Measurements from ENCODE around the gene SSTR5. TPM values are rescaled to one million over a fixed set of nuclear protein-coding genes. Genes with fewer than 3 reads are reported as not detected.
"Not testable (repeated sequence)": the region's sequence is repeated elsewhere in the genome, so short reads cannot be mapped to it uniquely, and the experiment has no call there.

Gene SSTR5
- total RNA-seq (under 1 TPM; 0.69 to 0.88 TPM), polyA plus RNA-seq (ENCODE audit: insufficient read length in 2 of 2) (under 1 TPM; 0.38 to 0.96 TPM)
- long read RNA-seq, donor 1: 0 reads
- long read RNA-seq, donor 2: 0 reads
- long read RNA-seq, donor 3, partial matches to known transcripts: 0 of 1 reads
- long read RNA-seq, donor 3, other reads (novel, unspliced or antisense): 0 of 1 reads
- long read RNA-seq, donor 4: 0 reads

- H3K27me3 ChIP-seq (ENCODE audit: control insufficient read depth, insufficient read depth, low read length): peaks cover 52% of the 10 kb centered on the region
- no peaks in the 10 kb centered on the region for H3K36me3 ChIP-seq (ENCODE audit: control insufficient read depth, insufficient read depth, low read length)
- no peak within 1 kb of the TSS for H3K27ac ChIP-seq (ENCODE audit: low read depth, low read length)
- H3K4me3 ChIP-seq (ENCODE audit: low read depth, low read length): no peak within 1 kb of the TSS
- no peaks in the 10 kb centered on the region for H3K9me3 ChIP-seq (ENCODE audit: control insufficient read depth, insufficient read depth, low read length)
- peaks cover 27% of the 10 kb centered on the region for H3K4me1 ChIP-seq (ENCODE audit: control insufficient read depth, insufficient read depth, low read length)
- no peak for DNase-seq (ENCODE audit: low read depth in 4 of 6, low spot score in 6 of 6)
- 7% methylated on average over 45 of the region's 59 CpGs for WGBS (ENCODE audit: insufficient coverage)
These were observed at the start of gene SSTR5 for GRCh38 chr16:1072526-1073261. Gene SSTR5 (plus strand): TSS chr16:1072747. CDS start chr16:1078869, 6,122 bp downstream.

- Histone ChIP-seq H3K4me3 (ENCODE audit: low read depth, low read length) (no peak overlapping the region), H3K9me3 (ENCODE audit: control insufficient read depth, insufficient read depth, low read length) (no peaks in the 10 kb centered on the region), H3K36me3 (ENCODE audit: control insufficient read depth, insufficient read depth, low read length) (peaks cover 5% of the 10 kb centered on the region), H3K27me3 (ENCODE audit: control insufficient read depth, insufficient read depth, low read length) (no peaks in the 10 kb centered on the region), H3K27ac (ENCODE audit: low read depth, low read length) (no peak overlapping the region), H3K4me1 (ENCODE audit: control insufficient read depth, insufficient read depth, low read length) (peaks cover 87% of the 10 kb centered on the region)
- WGBS (ENCODE audit: insufficient coverage): 38% methylated on average over 15 of the region's 20 CpGs
- DNase-seq (ENCODE audit: low read depth in 4 of 6, low spot score in 6 of 6): no peak
These were observed 48.4 kb upstream of the SSTR5 start for GRCh38 chr16:1024138-1024537.

GRCh38 chr16:1025183-1025809 is 47.3 kb upstream of the SSTR5 start:
- H3K4me1 ChIP-seq (ENCODE audit: control insufficient read depth, insufficient read depth, low read length): peaks cover 86% of the 10 kb centered on the region
- peak in 1 of 6 donors; percentile 75 for DNase-seq (ENCODE audit: low read depth in 4 of 6, low spot score in 6 of 6)
- not testable (repeated sequence) for H3K9me3 ChIP-seq (ENCODE audit: control insufficient read depth, insufficient read depth, low read length); H3K27me3 ChIP-seq (ENCODE audit: control insufficient read depth, insufficient read depth, low read length); H3K4me3 ChIP-seq (ENCODE audit: low read depth, low read length); H3K27ac ChIP-seq (ENCODE audit: low read depth, low read length); H3K36me3 ChIP-seq (ENCODE audit: control insufficient read depth, insufficient read depth, low read length)
- WGBS (ENCODE audit: insufficient coverage): 71% methylated on average over 24 of the region's 24 CpGs

- Histone ChIP-seq H3K36me3 (ENCODE audit: control insufficient read depth, insufficient read depth, low read length) (peaks cover 5% of the 10 kb centered on the region), H3K4me3 (ENCODE audit: low read depth, low read length) (no peak overlapping the region), H3K9me3 (ENCODE audit: control insufficient read depth, insufficient read depth, low read length) (no peaks in the 10 kb centered on the region), H3K4me1 (ENCODE audit: control insufficient read depth, insufficient read depth, low read length) (peaks cover 87% of the 10 kb centered on the region), H3K27ac (ENCODE audit: low read depth, low read length) (no peak overlapping the region), H3K27me3 (ENCODE audit: control insufficient read depth, insufficient read depth, low read length) (no peaks in the 10 kb centered on the region)
- WGBS (ENCODE audit: insufficient coverage): 26% methylated on average over 26 of the region's 35 CpGs
- peak in 5 of 6 donors; percentile 50 to 96 (median 75) for DNase-seq (ENCODE audit: low read depth in 4 of 6, low spot score in 6 of 6)
These were observed 46.3 kb upstream of the SSTR5 start for GRCh38 chr16:1026057-1026783.

- Histone ChIP-seq H3K4me3 (ENCODE audit: low read depth, low read length) (no peak overlapping the region), H3K36me3 (ENCODE audit: control insufficient read depth, insufficient read depth, low read length) (peaks cover 2% of the 10 kb centered on the region), H3K27me3 (ENCODE audit: control insufficient read depth, insufficient read depth, low read length) (no peaks in the 10 kb centered on the region), H3K4me1 (ENCODE audit: control insufficient read depth, insufficient read depth, low read length) (peaks cover 84% of the 10 kb centered on the region), H3K27ac (ENCODE audit: low read depth, low read length) (no peak overlapping the region), H3K9me3 (ENCODE audit: control insufficient read depth, insufficient read depth, low read length) (no peaks in the 10 kb centered on the region)
- 71% methylated on average over 27 of the region's 27 CpGs for WGBS (ENCODE audit: insufficient coverage)
- DNase-seq (ENCODE audit: low read depth in 4 of 6, low spot score in 6 of 6): no peak
These were observed 45.6 kb upstream of the SSTR5 start for GRCh38 chr16:1026784-1027500.

- DNase-seq (ENCODE audit: low read depth in 4 of 6, low spot score in 6 of 6): peak in 2 of 6 donors; percentile 52 to 81
- Histone ChIP-seq H3K4me3 (ENCODE audit: low read depth, low read length) (no peak overlapping the region), H3K27ac (ENCODE audit: low read depth, low read length) (no peak overlapping the region), H3K4me1 (ENCODE audit: control insufficient read depth, insufficient read depth, low read length) (peaks cover 79% of the 10 kb centered on the region), H3K9me3 (ENCODE audit: control insufficient read depth, insufficient read depth, low read length) (no peaks in the 10 kb centered on the region), H3K27me3 (ENCODE audit: control insufficient read depth, insufficient read depth, low read length) (no peaks in the 10 kb centered on the region), H3K36me3 (ENCODE audit: control insufficient read depth, insufficient read depth, low read length) (peaks cover 2% of the 10 kb centered on the region)
- 24% methylated on average over 7 of the region's 22 CpGs for WGBS (ENCODE audit: insufficient coverage)
These were observed 45.1 kb upstream of the SSTR5 start for GRCh38 chr16:1027501-1027815.

GRCh38 chr16:1028056-1028455 is 44.5 kb upstream of the SSTR5 start:
- no peaks in the 10 kb centered on the region for H3K27me3 ChIP-seq (ENCODE audit: control insufficient read depth, insufficient read depth, low read length)
- H3K4me3 ChIP-seq (ENCODE audit: low read depth, low read length): no peak overlapping the region
- WGBS (ENCODE audit: insufficient coverage): 79% methylated on average over 12 of the region's 15 CpGs
- H3K36me3 ChIP-seq (ENCODE audit: control insufficient read depth, insufficient read depth, low read length): peaks cover 2% of the 10 kb centered on the region
- no peak overlapping the region for H3K27ac ChIP-seq (ENCODE audit: low read depth, low read length)
- no peaks in the 10 kb centered on the region for H3K9me3 ChIP-seq (ENCODE audit: control insufficient read depth, insufficient read depth, low read length)
- DNase-seq (ENCODE audit: low read depth in 4 of 6, low spot score in 6 of 6): no peak
- peaks cover 77% of the 10 kb centered on the region for H3K4me1 ChIP-seq (ENCODE audit: control insufficient read depth, insufficient read depth, low read length)

GRCh38 chr16:1028524-1029258 is 43.9 kb upstream of the SSTR5 start:
- Histone ChIP-seq H3K4me1 (ENCODE audit: control insufficient read depth, insufficient read depth, low read length) (peaks cover 76% of the 10 kb centered on the region), H3K27ac (ENCODE audit: low read depth, low read length) (no peak overlapping the region), H3K27me3 (ENCODE audit: control insufficient read depth, insufficient read depth, low read length) (no peaks in the 10 kb centered on the region), H3K36me3 (ENCODE audit: control insufficient read depth, insufficient read depth, low read length) (no peaks in the 10 kb centered on the region), H3K9me3 (ENCODE audit: control insufficient read depth, insufficient read depth, low read length) (no peaks in the 10 kb centered on the region), H3K4me3 (ENCODE audit: low read depth, low read length) (no peak overlapping the region)
- 49% methylated on average over 34 of the region's 39 CpGs for WGBS (ENCODE audit: insufficient coverage)
- DNase-seq (ENCODE audit: low read depth in 4 of 6, low spot score in 6 of 6): no peak

GRCh38 chr16:1029259-1029545 is 43.3 kb upstream of the SSTR5 start:
- peaks cover 70% of the 10 kb centered on the region for H3K4me1 ChIP-seq (ENCODE audit: control insufficient read depth, insufficient read depth, low read length)

More at GRCh38 chr16:1029259-1029545, 43.3 kb upstream of the SSTR5 start:
- no peaks in the 10 kb centered on the region for H3K27me3 ChIP-seq (ENCODE audit: control insufficient read depth, insufficient read depth, low read length)
- no peaks in the 10 kb centered on the region for H3K9me3 ChIP-seq (ENCODE audit: control insufficient read depth, insufficient read depth, low read length)
- H3K4me3 ChIP-seq (ENCODE audit: low read depth, low read length): no peak overlapping the region
- H3K27ac ChIP-seq (ENCODE audit: low read depth, low read length): no peak overlapping the region
- no peak for DNase-seq (ENCODE audit: low read depth in 4 of 6, low spot score in 6 of 6)
- no peaks in the 10 kb centered on the region for H3K36me3 ChIP-seq (ENCODE audit: control insufficient read depth, insufficient read depth, low read length)
- 62% methylated on average over 6 of the region's 14 CpGs for WGBS (ENCODE audit: insufficient coverage)

Measured in spinal cord (tissue), 10 donors.